A549 (cell line): Measurements from ENCODE around the gene CHAF1A. TPM values are rescaled to one million over a fixed set of nuclear protein-coding genes. Genes with fewer than 3 reads are reported as not detected.

ENCODE experiments used
- ATAC-seq, 2 experiments: fragments of 200-7000 bp in 1 of 2; fragments of >200 bp in 1 of 2; cut with Nextera tagmentation in 1 of 2; cut with Tn5 transposase in 1 of 2; 3 replicates each; pipeline versions ENCODE4 v1.8.0 to v1.9.1; 2018 to 2020; ENCODE audit warnings: mild to moderate bottlenecking in 1 of 2, moderate library complexity in 1 of 2
- CTCF ChIA-PET: fragments of 300-600 bp; sonication (Branson Sonifier 250); formaldehyde crosslinking; extraction: SDS; loops from one replicate; lab custom pipeline; 2021; ENCODE audit warnings: antibody characterized with exemption, inconsistent platforms; lab: Yijun Ruan, JAX
- POLR2A ChIA-PET: fragments of 350-600 bp; formaldehyde crosslinking; extraction: SDS; loops from one replicate; lab custom pipeline; 2021; ENCODE audit warnings: antibody characterized with exemption, inconsistent platforms; lab: Yijun Ruan, JAX
- DNase-seq, 2 experiments: peaks; one replicate each; pipeline versions ENCODE4 v3.0.0 to v3.0.0-alpha.2; 2011 to 2016; ENCODE audit warnings: low read depth in 1 of 2, low spot score in 1 of 2
- FAIRE-seq: peaks from 2 replicates; lab custom pipeline; 2011; peaks lifted over from hg19 to GRCh38; lab: Jason Lieb, UNC
- H3K27ac ChIP-seq, 2 experiments: fragments of >200 bp; sonication (Bioruptor Twin); formaldehyde crosslinking; 3 replicates each; pipeline ENCODE4 v1.5.1; 2016 to 2017
- H3K4me1 ChIP-seq: fragments of >200 bp; sonication (Bioruptor Twin); formaldehyde crosslinking; 3 replicates; pipeline ENCODE4 v1.6.1; 2016
- H3K4me2 ChIP-seq: fragments of >200 bp; sonication (Bioruptor Twin); formaldehyde crosslinking; 3 replicates; pipeline ENCODE4 v1.6.1; 2016
- H3K4me3 ChIP-seq: fragments of >200 bp; sonication (Bioruptor Twin); formaldehyde crosslinking; 3 replicates; pipeline ENCODE4 v1.5.1; 2016
- H3K9me3 ChIP-seq: fragments of >200 bp; sonication (Bioruptor Twin); formaldehyde crosslinking; 3 replicates; pipeline ENCODE4 v1.6.1; 2016
- BHLHE40 ChIP-seq: IDR thresholded peaks from 2 replicates; pipeline ENCODE4 v1.6.1; 2012; ENCODE audit warnings: low read depth, low read length, inconsistent platforms
- CBX8 ChIP-seq: fragments of 200-600 bp; sonication (generic); IDR thresholded peaks from 2 replicates; pipeline ENCODE4 v1.6.1; 2016
- CEBPB ChIP-seq, 2 experiments: fragments of >200 bp in 1 of 2; sonication (Bioruptor Twin) in 1 of 2; formaldehyde crosslinking in 1 of 2; IDR thresholded peaks; 2 replicates each; pipeline ENCODE4 v1.6.1; 2012 to 2016
- CHD4 ChIP-seq: fragments of 200-600 bp; sonication (generic); IDR thresholded peaks from 2 replicates; pipeline ENCODE4 v1.6.1; 2016; ENCODE audit warnings: antibody characterized with exemption, mild to moderate bottlenecking, borderline replicate concordance
- EHF ChIP-seq: fragments of 250-450 bp; sonication (Bioruptor Pico); IDR thresholded peaks from 2 replicates; pipeline ENCODE4 v1.5.0; 2020; ENCODE audit warnings: mild to moderate bottlenecking
- EHMT2 ChIP-seq: fragments of 200-600 bp; sonication (generic); IDR thresholded peaks from 2 replicates; pipeline ENCODE4 v1.6.1; 2016; ENCODE audit warnings: antibody characterized with exemption, low read depth, mild to moderate bottlenecking, moderate library complexity
- EP300 ChIP-seq, 2 experiments: fragments of >200 bp; sonication (Bioruptor Twin); formaldehyde crosslinking; IDR thresholded peaks; 2 replicates in 1 of 2; 3 replicates in 1 of 2; pipeline ENCODE4 v1.6.1; 2016 to 2017
- FOSL2 ChIP-seq, 2 experiments: fragments of 450-650 bp in 1 of 2; fragments of >200 bp in 1 of 2; sonication (Bioruptor Twin) in 1 of 2; formaldehyde crosslinking; IDR thresholded peaks; 2 replicates each; pipeline versions ENCODE4 v1.5.0 to v1.6.1; 2016 to 2020; ENCODE audit warnings: mild to moderate bottlenecking in 1 of 2, moderate library complexity in 1 of 2
- FOXS1 ChIP-seq: fragments of 250-450 bp; sonication (Bioruptor Pico); IDR thresholded peaks from 2 replicates; pipeline ENCODE4 v1.5.0; 2020; ENCODE audit warnings: mild to moderate bottlenecking, moderate library complexity
- HDAC2 ChIP-seq: fragments of 200-600 bp; sonication (generic); IDR thresholded peaks from 2 replicates; pipeline ENCODE4 v1.6.1; 2016
- HOXA7 ChIP-seq: fragments of 250-450 bp; sonication (Bioruptor Pico); IDR thresholded peaks from 2 replicates; pipeline ENCODE4 v1.5.0; 2020; ENCODE audit warnings: mild to moderate bottlenecking, moderate library complexity
- JUN ChIP-seq, 2 experiments: fragments of >200 bp; sonication (Bioruptor Twin); formaldehyde crosslinking; IDR thresholded peaks; 2 replicates in 1 of 2; 3 replicates in 1 of 2; pipeline ENCODE4 v1.6.1; 2016 to 2017
- JUNB ChIP-seq: fragments of >200 bp; sonication (Bioruptor Twin); formaldehyde crosslinking; IDR thresholded peaks from 2 replicates; pipeline ENCODE4 v1.6.1; 2016
- MAFK ChIP-seq: fragments of 450-650 bp; IDR thresholded peaks from 2 replicates; pipeline ENCODE4 v1.6.1; 2014; ENCODE audit not compliant: partially characterized antibody
- MAZ ChIP-seq: fragments of 150-350 bp; IDR thresholded peaks from 2 replicates; pipeline ENCODE4 v1.6.1; 2014; ENCODE audit warnings: antibody characterized with exemption, low read depth, low read length, borderline replicate concordance
- MYC ChIP-seq: IDR thresholded peaks from 2 replicates; pipeline ENCODE4 v1.6.1; 2012; ENCODE audit warnings: mild to moderate bottlenecking, inconsistent platforms, low read length, improper control_type of control experiment, borderline replicate concordance
- PHF8 ChIP-seq: fragments of 200-600 bp; sonication (generic); IDR thresholded peaks from 2 replicates; pipeline ENCODE4 v1.6.1; 2016; ENCODE audit warnings: low read depth, mild to moderate bottlenecking, antibody characterized with exemption, moderate library complexity, borderline replicate concordance
- POLR2AphosphoS2 ChIP-seq: conservative IDR thresholded peaks from 2 replicates; pipeline ENCODE4 v1.6.1; 2012; ENCODE audit warnings: low read length, improper control_type of control experiment, inconsistent platforms
- RCOR1 ChIP-seq: fragments of 150-350 bp; IDR thresholded peaks from 2 replicates; pipeline ENCODE4 v1.6.1; 2014; ENCODE audit warnings: antibody characterized with exemption, low read length, low read depth
- RFX5 ChIP-seq: fragments of 450-650 bp; IDR thresholded peaks from 2 replicates; pipeline ENCODE4 v1.7.1; 2014; ENCODE audit warnings: antibody characterized with exemption, mild to moderate bottlenecking, moderate library complexity
- RNF2 ChIP-seq: fragments of 200-600 bp; sonication (generic); IDR thresholded peaks from 2 replicates; pipeline ENCODE4 v1.6.1; 2016; ENCODE audit warnings: low read depth, mild to moderate bottlenecking, antibody characterized with exemption, moderate library complexity, borderline replicate concordance
- ZFP36 ChIP-seq: fragments of 450-650 bp; IDR thresholded peaks from 2 replicates; pipeline ENCODE4 v1.6.1; 2014; ENCODE audit warnings: borderline replicate concordance; ENCODE audit not compliant: partially characterized antibody
- ZNF302 ChIP-seq: fragments of 250-450 bp; sonication (Bioruptor Pico); IDR thresholded peaks from 2 replicates; pipeline ENCODE4 v1.9.0; 2021; ENCODE audit warnings: inconsistent platforms, mild to moderate bottlenecking, moderate library complexity
- ZSCAN20 ChIP-seq: fragments of 250-450 bp; sonication (Bioruptor Pico); IDR thresholded peaks from 2 replicates; pipeline ENCODE4 v1.8.0; 2022; ENCODE audit warnings: mild to moderate bottlenecking, moderate library complexity
- WGBS: methylation state at CpG from one replicate; pipeline ENCODE4 v1.1.6; 2017; ENCODE audit errors: missing lambda C conversion rate; 5-methylcytosine and 5-hydroxymethylcytosine counted together
- polyA plus RNA-seq, 4 experiments: library from polyadenylated mRNA; depleted of rRNA in 3 of 4; stranded (reverse); fragments of >200 nt; fragmentation: RNase III in 1 of 4; extraction: RNeasy Plus Mini Kit Qiagen cat#74134 plus additional on column Dnase treatment in 1 of 4; gene quantifications; 2 replicates in 3 of 4; 3 replicates in 1 of 4; pipeline ENCODE4 v1.2.3, GENCODE V29; 2011 to 2017
- TF ChIP-seq, protein P1 (sequence below): IDR thresholded peaks from 2 replicates; pipeline ENCODE4 v1.6.1; 2012
- TF ChIP-seq, protein P2 (sequence below): fragments of >200 bp; sonication (Bioruptor Twin); formaldehyde crosslinking; IDR thresholded peaks from 2 replicates; pipeline ENCODE4 v1.6.1; 2016
- TF ChIP-seq, protein P3 (sequence below): IDR thresholded peaks from 2 replicates; pipeline ENCODE4 v1.6.1; 2012; ENCODE audit warnings: low read depth, borderline replicate concordance
- TF ChIP-seq, protein P4 (sequence below): fragments of 250-450 bp; sonication (Bioruptor Pico); IDR thresholded peaks from 2 replicates; pipeline ENCODE4 v1.5.0; 2020; ENCODE audit warnings: low read depth, mild to moderate bottlenecking, moderate library complexity

The CHAF1A gene
- polyA plus RNA-seq, 2 of the 4 experiments (the other 2 are of a cell fraction): 15.6 to 28.0 TPM

DNA sequence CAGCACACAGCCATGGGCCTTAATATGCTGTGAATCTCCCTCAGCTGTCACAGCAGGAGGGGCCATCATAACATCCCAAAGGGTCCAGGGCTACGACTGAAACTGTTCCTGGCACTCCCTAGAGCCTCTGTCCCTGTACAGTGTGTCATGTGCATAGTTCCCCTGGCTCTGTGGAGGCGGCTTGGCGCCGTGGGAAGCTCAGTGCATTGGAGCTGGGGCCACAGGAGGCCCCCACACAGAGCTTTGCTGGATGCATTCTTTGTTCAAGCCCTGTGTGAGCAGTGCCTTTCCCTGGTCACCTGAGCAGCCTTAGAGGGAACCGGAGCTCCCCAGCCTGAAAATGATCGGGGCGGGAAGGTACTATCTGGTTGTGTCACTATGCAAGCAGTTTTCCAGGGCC, 33.8 kb downstream of the CHAF1A start:
- TF ChIP-seq RCOR1 (no peak), EP300 (IDR thresholded peaks at IDR 0.05) (no peak), EHMT2 (no peak), JUN (IDR thresholded peaks at IDR 0.05) (no peak), FOXS1 (no peak), RFX5 (no peak), RNF2 (no peak), CEBPB (IDR thresholded peaks at IDR 0.05) (no peak), BHLHE40 (no peak), MYC (no peak), CHD4 (no peak), ZFP36 (no peak), MAZ (no peak), POLR2AphosphoS2 (no peak), JUNB (no peak), PHF8 (no peak)
- TF ChIP-seq, protein P1, sequence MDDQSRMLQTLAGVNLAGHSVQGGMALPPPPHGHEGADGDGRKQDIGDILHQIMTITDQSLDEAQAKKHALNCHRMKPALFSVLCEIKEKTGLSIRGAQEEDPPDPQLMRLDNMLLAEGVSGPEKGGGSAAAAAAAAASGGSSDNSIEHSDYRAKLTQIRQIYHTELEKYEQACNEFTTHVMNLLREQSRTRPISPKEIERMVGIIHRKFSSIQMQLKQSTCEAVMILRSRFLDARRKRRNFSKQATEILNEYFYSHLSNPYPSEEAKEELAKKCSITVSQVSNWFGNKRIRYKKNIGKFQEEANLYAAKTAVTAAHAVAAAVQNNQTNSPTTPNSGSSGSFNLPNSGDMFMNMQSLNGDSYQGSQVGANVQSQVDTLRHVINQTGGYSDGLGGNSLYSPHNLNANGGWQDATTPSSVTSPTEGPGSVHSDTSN: no peak
- TF ChIP-seq, protein P2, sequence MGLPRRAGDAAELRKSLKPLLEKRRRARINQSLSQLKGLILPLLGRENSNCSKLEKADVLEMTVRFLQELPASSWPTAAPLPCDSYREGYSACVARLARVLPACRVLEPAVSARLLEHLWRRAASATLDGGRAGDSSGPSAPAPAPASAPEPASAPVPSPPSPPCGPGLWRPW: no peak
- FAIRE-seq (no peak), ATAC-seq (peak; percentile 13 to 18; a peak in 2 of 6 replicates), DNase-seq (no peak)
- Histone ChIP-seq H3K9me3 (no peaks in the 10 kb centered on the region), H3K4me3 (no peak overlapping the region), H3K27ac (no peak overlapping the region), H3K4me1 (no peaks in the 10 kb centered on the region), H3K4me2 (no peak overlapping the region)
- 93% methylated on average over 4 of the region's 7 CpGs for WGBS
- POLR2A ChIA-PET: no interaction called here
- CTCF ChIA-PET: interaction anchor here (1.6 kb wide), 1 partner anchor 19 kb away, joined by 3 read pairs; no protein-coding TSS in a partner anchor

DNA sequence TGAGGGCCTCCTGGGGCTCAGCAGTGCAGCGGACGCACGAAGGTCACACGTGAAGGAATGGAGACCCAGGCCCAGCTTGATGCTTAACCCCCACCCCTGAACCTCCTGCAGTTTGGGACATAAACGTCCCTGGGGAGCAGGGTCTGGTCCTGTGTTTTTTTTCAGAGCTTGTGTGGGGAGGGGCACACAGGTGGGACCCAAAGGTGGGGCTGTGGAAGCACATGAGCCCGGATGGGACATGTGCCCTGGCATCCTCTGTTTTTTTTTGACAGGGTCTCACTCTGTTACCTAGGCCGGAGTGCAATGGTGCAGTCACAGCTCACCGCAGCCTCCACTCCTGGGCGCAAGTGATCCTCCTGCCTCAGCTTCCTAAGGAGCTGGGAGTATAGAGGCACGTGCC, 34.7 kb downstream of the CHAF1A start:
- FAIRE-seq (no peak), ATAC-seq (no peak), DNase-seq (no peak)
- no peak overlapping the region for H3K27ac ChIP-seq
- 92% methylated on average over 9 of the region's 10 CpGs for WGBS
- H3K4me1 ChIP-seq: no peaks in the 10 kb centered on the region
- ChIA-PET CTCF (interaction anchor here (0.6 kb wide), 1 partner anchor 37 kb away, joined by 4 read pairs; the partner anchor contains the start of gene SH3GL1), POLR2A (no interaction called here)
- H3K4me3 ChIP-seq: no peak overlapping the region
- no peaks in the 10 kb centered on the region for H3K9me3 ChIP-seq
- TF ChIP-seq HOXA7 (no peak), HDAC2 (no peak), FOSL2 (IDR thresholded peaks at IDR 0.05) (no peak), FOSL2 (CRISPR knock-in tag; IDR thresholded peaks at IDR 0.05) (no peak), ZNF302 (CRISPR knock-in tag) (no peak), EHF (no peak), POLR2AphosphoS2 (no peak), ZSCAN20 (no peak), CBX8 (no peak), MAFK (no peak)
- TF ChIP-seq, protein P3, sequence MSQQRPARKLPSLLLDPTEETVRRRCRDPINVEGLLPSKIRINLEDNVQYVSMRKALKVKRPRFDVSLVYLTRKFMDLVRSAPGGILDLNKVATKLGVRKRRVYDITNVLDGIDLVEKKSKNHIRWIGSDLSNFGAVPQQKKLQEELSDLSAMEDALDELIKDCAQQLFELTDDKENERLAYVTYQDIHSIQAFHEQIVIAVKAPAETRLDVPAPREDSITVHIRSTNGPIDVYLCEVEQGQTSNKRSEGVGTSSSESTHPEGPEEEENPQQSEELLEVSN: no peak
- TF ChIP-seq, protein P4, sequence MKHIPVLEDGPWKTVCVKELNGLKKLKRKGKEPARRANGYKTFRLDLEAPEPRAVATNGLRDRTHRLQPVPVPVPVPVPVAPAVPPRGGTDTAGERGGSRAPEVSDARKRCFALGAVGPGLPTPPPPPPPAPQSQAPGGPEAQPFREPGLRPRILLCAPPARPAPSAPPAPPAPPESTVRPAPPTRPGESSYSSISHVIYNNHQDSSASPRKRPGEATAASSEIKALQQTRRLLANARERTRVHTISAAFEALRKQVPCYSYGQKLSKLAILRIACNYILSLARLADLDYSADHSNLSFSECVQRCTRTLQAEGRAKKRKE (CRISPR knock-in tag): no peak
- H3K4me2 ChIP-seq: no peak overlapping the region
